K562 (cell line): ENCODE measurements around the gene ROBO3. TPM values are rescaled to one million over a fixed set of nuclear protein-coding genes. Genes with fewer than 3 reads are reported as not detected.

ENCODE experiments used
- ATAC-seq: fragments of 200-7000 bp; cut with Tn5 transposase; 3 replicates; pipeline ENCODE4 v1.9.1; 2020; ENCODE audit warnings: moderate library complexity
- BruUV-seq: library from RNA; stranded (reverse); fragments of 400-500 nt; replicated peaks from 2 replicates; lab custom pipeline; 2021; lab: Mats Ljungman, UMichigan
- CTCF ChIA-PET: fragments of 300-600 bp; formaldehyde crosslinking; extraction: SDS; loops from one replicate; lab custom pipeline; 2021; ENCODE audit warnings: low intra/inter-chr PET ratio; lab: Yijun Ruan, JAX
- POLR2A ChIA-PET: fragments of 300-600, 350-650 bp; sonication (Branson Sonifier 250); formaldehyde crosslinking; extraction: SDS; loops from one replicate; lab custom pipeline; 2021; ENCODE audit warnings: antibody characterized with exemption, inconsistent platforms; lab: Yijun Ruan, JAX
- DNase-seq, 4 experiments: peaks; one replicate each; pipeline versions ENCODE4 v3.0.0 to v3.0.0-alpha.2; 2011 to 2018; ENCODE audit warnings: low spot score in 3 of 4, mixed read lengths in 3 of 4; ENCODE audit errors: extremely low read depth in 1 of 4
- FAIRE-seq: peaks from 2 replicates; lab custom pipeline; 2011; peaks lifted over from hg19 to GRCh38; lab: Jason Lieb, UNC
- H2AFZ ChIP-seq: 2 replicates; pipeline ENCODE4 v1.6.0; 2011; ENCODE audit warnings: low read depth, low read length, control low read depth, inconsistent platforms
- H3K27ac ChIP-seq: fragments of 200-600 bp; 3 replicates; pipeline ENCODE4 v1.8.0; 2011; ENCODE audit warnings: low read depth, mild to moderate bottlenecking, control low read depth, inconsistent platforms, low read length, moderate library complexity, mixed read lengths; ENCODE audit errors: extremely low read depth
- H3K27me3 ChIP-seq, 2 experiments: fragments of 300-600 bp in 1 of 2; 2 replicates in 1 of 2; 3 replicates in 1 of 2; pipeline versions ENCODE4 v1.6.0 to v1.8.0; 2011; ENCODE audit warnings: inconsistent platforms in 2 of 2, low read length in 2 of 2, mild to moderate bottlenecking in 1 of 2, mixed read lengths in 1 of 2, moderate library complexity in 1 of 2; ENCODE audit not compliant: control insufficient read depth in 2 of 2, insufficient read depth in 2 of 2
- H3K36me3 ChIP-seq: fragments of 300-600 bp; 3 replicates; pipeline ENCODE4 v1.8.0; 2011; ENCODE audit warnings: mild to moderate bottlenecking, low read length, inconsistent platforms; ENCODE audit not compliant: control insufficient read depth, insufficient read depth
- H3K4me1 ChIP-seq, 2 experiments: fragments of 200-600 bp in 1 of 2; replicated peaks in 1 of 2; 2 replicates in 1 of 2; 3 replicates in 1 of 2; pipeline versions ENCODE4 v1.5.1 to v1.8.0; 2011; ENCODE audit warnings: inconsistent platforms in 2 of 2, low read length in 2 of 2, mild to moderate bottlenecking in 1 of 2, mixed read lengths in 1 of 2, moderate library complexity in 1 of 2; ENCODE audit not compliant: control insufficient read depth in 2 of 2, insufficient read depth in 2 of 2
- H3K4me2 ChIP-seq: 2 replicates; pipeline ENCODE4 v1.6.1; 2011; ENCODE audit warnings: low read length, control low read depth, inconsistent platforms, mixed read lengths; ENCODE audit not compliant: insufficient read depth
- H3K4me3 ChIP-seq: fragments of 200-600 bp; sonication (generic), shearing (Covaris generic); 2 replicates; pipeline ENCODE4 v1.5.1; 2016; ENCODE audit warnings: control low read depth, inconsistent platforms
- H3K79me2 ChIP-seq: fragments of 200-600 bp; 3 replicates; pipeline ENCODE4 v1.8.0; 2011; ENCODE audit warnings: low read length, inconsistent platforms; ENCODE audit not compliant: control insufficient read depth, insufficient read depth
- H3K9ac ChIP-seq, 2 experiments: 2 replicates each; pipeline versions ENCODE4 v1.6.0 to v1.6.1; 2011; ENCODE audit warnings: low read depth in 2 of 2, low read length in 2 of 2, control low read depth in 1 of 2, inconsistent platforms in 1 of 2, mild to moderate bottlenecking in 1 of 2, mixed read lengths in 1 of 2; ENCODE audit not compliant: insufficient read depth in 1 of 2
- H3K9me1 ChIP-seq: one replicate; pipeline ENCODE4 v1.6.0; 2011; ENCODE audit warnings: inconsistent platforms, mild to moderate bottlenecking, low read length, moderate library complexity; ENCODE audit not compliant: control insufficient read depth, insufficient read depth
- H3K9me3 ChIP-seq: replicated peaks from 2 replicates; pipeline ENCODE4 v1.5.1; 2011; ENCODE audit warnings: low read depth, low read length, inconsistent platforms; ENCODE audit not compliant: control insufficient read depth, insufficient read depth
- H4K20me1 ChIP-seq: replicated peaks from 2 replicates; pipeline ENCODE4 v1.6.1; 2011; ENCODE audit warnings: low read length, inconsistent platforms, mixed read lengths; ENCODE audit not compliant: control insufficient read depth, insufficient read depth
- CC2D1A ChIP-seq: fragments of 450-650 bp; IDR thresholded peaks from 2 replicates; pipeline ENCODE4 v1.6.1; 2017; ENCODE audit warnings: mild to moderate bottlenecking
- FOXJ2 ChIP-seq: fragments of 200-800 bp; sonication (Bioruptor generic); IDR thresholded peaks from 2 replicates; pipeline ENCODE4 v1.6.1; 2016; ENCODE audit warnings: missing genetic modification characterization, missing compliant biosample characterization
- HNRNPUL1 ChIP-seq: fragments of 200-400 bp; formaldehyde crosslinking; IDR thresholded peaks from 2 replicates; pipeline ENCODE4 v1.6.1; 2017; ENCODE audit warnings: low read length
- MAZ ChIP-seq, 2 experiments: fragments of 450-650 bp in 1 of 2; sonication (generic) in 1 of 2; formaldehyde crosslinking; IDR thresholded peaks in 1 of 2; conservative IDR thresholded peaks in 1 of 2; 2 replicates each; pipeline versions ENCODE4 v1.4.0 to v1.5.0; 2020; ENCODE audit warnings: mild to moderate bottlenecking in 1 of 2, missing genetic modification reagents in 1 of 2
- MECOM ChIP-seq: fragments of 250-450 bp; sonication (Bioruptor Pico); IDR thresholded peaks from 2 replicates; pipeline ENCODE4 v1.8.0; 2022; ENCODE audit warnings: inconsistent platforms
- PHF8 ChIP-seq: fragments of 200-600 bp; sonication (generic); IDR thresholded peaks from 2 replicates; pipeline ENCODE4 v1.6.1; 2012; ENCODE audit warnings: mixed run types, mild to moderate bottlenecking, inconsistent platforms, low read length, moderate library complexity, borderline replicate concordance
- PURB ChIP-seq: sonication (generic); formaldehyde crosslinking; IDR thresholded peaks from 2 replicates; pipeline ENCODE4 v1.9.0; 2021; ENCODE audit warnings: low read depth, mild to moderate bottlenecking, missing genetic modification reagents
- RCOR1 ChIP-seq, 2 experiments: IDR thresholded peaks; 2 replicates each; pipeline ENCODE4 v1.6.1; 2012; ENCODE audit warnings: low read depth in 2 of 2, low read length in 2 of 2, borderline replicate concordance in 1 of 2, improper control_type of control experiment in 1 of 2
- ZFP1 ChIP-seq: fragments of 450-650 bp; formaldehyde crosslinking; IDR thresholded peaks from 2 replicates; pipeline ENCODE4 v1.4.0; 2020; ENCODE audit warnings: mild to moderate bottlenecking, mixed read lengths
- ZNF583 ChIP-seq: fragments of 250-450 bp; sonication (Bioruptor Pico); IDR thresholded peaks from 2 replicates; pipeline ENCODE4 v1.4.0; 2020
- WGBS: fragments of 100-300 bp; shearing (Covaris generic); methylation state at CpG from one replicate; pipeline ENCODE4 v1.1.6; 2016; ENCODE audit warnings: low coverage, mixed read lengths; ENCODE audit not compliant: insufficient coverage; ENCODE audit errors: missing lambda C conversion rate; 5-methylcytosine and 5-hydroxymethylcytosine counted together
- in situ Hi-C: fragments of 300-500 bp; cut with MboI; formaldehyde crosslinking; loops from 4 replicates; pipeline ENCODE4 v1.15.0; 2018; ENCODE audit warnings: inconsistent platforms, mixed read lengths
- intact Hi-C: fragments of 100-400 bp; cut with micrococcal nuclease; formaldehyde crosslinking; loops from 2 replicates; pipeline ENCODE4 v1.14.2; 2022
- polyA plus RNA-seq, 8 experiments: library from polyadenylated mRNA; depleted of rRNA in 4 of 8; stranded (reverse) in 5 of 8; unstranded in 3 of 8; fragments of >200 nt; fragmentation: Nextera tagmentation in 2 of 8; fragmentation: Illumina TruSeq in 1 of 8; extraction: Ambion mirVana in 2 of 8; extraction: Trizol in 1 of 8; gene quantifications; 2 replicates each; pipeline versions ENCODE4 v1.2.1 to v1.2.3, GENCODE V29; 2011 to 2014; ENCODE audit warnings: inconsistent platforms in 1 of 8, missing spikeins in 1 of 8
- total RNA-seq, 7 experiments: library from RNA; depleted of rRNA in 6 of 7; stranded (reverse); fragments of >200 nt in 6 of 7; fragmentation: Illumina TruSeq in 2 of 7; extraction: Trizol in 2 of 7; gene quantifications; 2 replicates each; pipeline versions ENCODE4 v1.2.1 to v1.2.3, GENCODE V29; 2011 to 2021; ENCODE audit warnings: low replicate concordance in 1 of 7
- TF ChIP-seq, protein P1 (sequence below): sonication (generic); formaldehyde crosslinking; IDR thresholded peaks from 2 replicates; pipeline ENCODE4 v1.8.1; 2023; ENCODE audit warnings: mild to moderate bottlenecking, missing genetic modification reagents

ROBO3 gene
- total and polyA plus RNA-seq, 9 of the 15 experiments (the other 6 are each of a cell fraction or from before 2014, with no cell fraction given), result 0.29 to 1.4 (median 0.97) TPM; not detected in 2

DNA sequence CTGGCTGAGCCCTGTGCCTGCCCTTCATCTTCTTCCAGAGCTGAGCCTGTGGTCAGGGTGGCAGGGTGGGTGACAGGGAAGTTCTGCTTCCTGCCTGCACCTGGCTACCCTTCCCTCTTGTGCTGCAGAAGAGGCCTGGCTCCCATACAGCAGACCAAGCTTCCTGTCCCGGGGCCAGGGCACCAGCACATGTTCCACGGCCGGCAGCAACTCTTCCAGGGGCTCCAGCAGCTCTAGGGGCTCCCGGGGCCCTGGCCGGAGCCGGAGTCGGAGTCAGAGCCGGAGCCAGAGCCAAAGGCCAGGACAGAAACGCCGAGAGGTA, 15.0 kb downstream of the ROBO3 start:
- ChIA-PET CTCF (no interaction called here), POLR2A (no interaction called here)
- no peak for ATAC-seq
- no peak overlapping the region for H3K4me2 ChIP-seq
- no peak for FAIRE-seq
- TF ChIP-seq CC2D1A, result no peak
- TF ChIP-seq MAZ (CRISPR knock-in tag; conservative IDR thresholded peaks at IDR 0.05 in 1 of 2, IDR thresholded peaks at IDR 0.05 in 1 of 2), result no peak
- peaks cover 3 to 70% of the 10 kb centered on the region in 2 experiments; a peak in 4 of 5 replicates for H3K27me3 ChIP-seq
- H4K20me1 ChIP-seq, result 0 out of 2 replicates have a peak, but pooled peaks cover 3% of the 10 kb centered on the region
- no peaks in the 10 kb centered on the region for H3K9me1 ChIP-seq
- no TSS peak for BruUV-seq
- H3K9ac ChIP-seq, result peak overlapping the region in 1 of 2 experiments; percentile 71; a peak in 2 of 4 replicates
- under 1% methylated on average over 10 of the region's 10 CpGs for WGBS
- in situ Hi-C loops, result no loop called here
- H3K9me3 ChIP-seq, result no peaks in the 10 kb centered on the region
- no peak for DNase-seq
- H2AFZ ChIP-seq, result no peak overlapping the region
- no peak overlapping the region for H3K27ac ChIP-seq
- H3K4me3 ChIP-seq, result no peak overlapping the region
- no peaks in the 10 kb centered on the region for H3K36me3 ChIP-seq
- no peaks in the 10 kb centered on the region for H3K79me2 ChIP-seq
- peaks cover 7 to 33% of the 10 kb centered on the region in 2 experiments; a peak in 4 of 5 replicates for H3K4me1 ChIP-seq
- intact Hi-C loops, result no loop called here

- no peaks in the 10 kb centered on the region for H3K9me1 ChIP-seq
- no peak overlapping the region for H3K4me3 ChIP-seq
- H3K9ac ChIP-seq, result no peak overlapping the region
- peaks cover 3 to 70% of the 10 kb centered on the region in 2 experiments; a peak in 4 of 5 replicates for H3K27me3 ChIP-seq
- H3K4me2 ChIP-seq, result no peak overlapping the region
- in situ Hi-C loops, result no loop called here
- peaks cover 7 to 29% of the 10 kb centered on the region in 2 experiments; a peak in 4 of 5 replicates for H3K4me1 ChIP-seq
- ATAC-seq (no peak), FAIRE-seq (no peak), DNase-seq (no peak)
- H3K27ac ChIP-seq, result no peak overlapping the region
- H3K9me3 ChIP-seq, result no peaks in the 10 kb centered on the region
- H3K36me3 ChIP-seq, result no peaks in the 10 kb centered on the region
- H4K20me1 ChIP-seq, result 0 out of 2 replicates have a peak, but pooled peaks cover 3% of the 10 kb centered on the region
- POLR2A ChIA-PET, result interaction anchor here (0.7 to 2.0 kb wide), 3 partner anchors 13 to 1297 kb away, joined by 3 to 9 read pairs (median 4); no protein-coding TSS in a partner anchor
- no TSS peak for BruUV-seq
- no peaks in the 10 kb centered on the region for H3K79me2 ChIP-seq
- no peak overlapping the region for H2AFZ ChIP-seq
- WGBS, result 3% methylated on average over 3 of the region's 3 CpGs
- TF ChIP-seq, protein P1, sequence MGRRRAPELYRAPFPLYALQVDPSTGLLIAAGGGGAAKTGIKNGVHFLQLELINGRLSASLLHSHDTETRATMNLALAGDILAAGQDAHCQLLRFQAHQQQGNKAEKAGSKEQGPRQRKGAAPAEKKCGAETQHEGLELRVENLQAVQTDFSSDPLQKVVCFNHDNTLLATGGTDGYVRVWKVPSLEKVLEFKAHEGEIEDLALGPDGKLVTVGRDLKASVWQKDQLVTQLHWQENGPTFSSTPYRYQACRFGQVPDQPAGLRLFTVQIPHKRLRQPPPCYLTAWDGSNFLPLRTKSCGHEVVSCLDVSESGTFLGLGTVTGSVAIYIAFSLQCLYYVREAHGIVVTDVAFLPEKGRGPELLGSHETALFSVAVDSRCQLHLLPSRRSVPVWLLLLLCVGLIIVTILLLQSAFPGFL (CRISPR knock-in tag), result no peak
- TF ChIP-seq FOXJ2 (tag) (no peak), PURB (CRISPR knock-in tag) (no peak), HNRNPUL1 (no peak), RCOR1 (IDR thresholded peaks at IDR 0.05; ENCODE audit: borderline replicate concordance in 1 of 2, low read depth in 2 of 2, low read length in 2 of 2) (no peak), PHF8 (no peak), ZFP1 (CRISPR knock-in tag) (no peak), ZNF583 (CRISPR knock-in tag) (no peak), MECOM (CRISPR knock-in tag) (no peak)
- TF ChIP-seq, all 486 proteins: peak for 0
- intact Hi-C loops, result no loop called here
- CTCF ChIA-PET, result no interaction called here
These were observed 15.7 kb downstream of the ROBO3 start for GRCh38 chr11:124880958-124881357.
